GM21390 (cell line): Measurements from ENCODE around the gene OR1I1.

Experiments
- ATAC-seq: cut with Tn5 transposase; IDR thresholded peaks from one replicate; pipeline ENCODE4 v1.9.1; 2021; ENCODE audit not compliant: unreplicated experiment

OR1I1 gene

GRCh38 chr19:15116856-15117255 lies 34.8 kb downstream of the OR1I1 start:
- ATAC-seq: no peak

GRCh38 chr19:15118248-15118647 lies 36.2 kb downstream of the OR1I1 start:
- no peak for ATAC-seq

- no peak for ATAC-seq
These were observed 36.9 kb downstream of the OR1I1 start for GRCh38 chr19:15118789-15119494.

- no peak for ATAC-seq
These were observed 38.4 kb downstream of the OR1I1 start for GRCh38 chr19:15120135-15121026.

- no peak for ATAC-seq
These were observed 40.5 kb downstream of the OR1I1 start for GRCh38 chr19:15122331-15123030.

GRCh38 chr19:15123031-15123890 lies 41.2 kb downstream of the OR1I1 start:
- ATAC-seq: no peak

- no peak for ATAC-seq
These were observed 41.9 kb downstream of the OR1I1 start for GRCh38 chr19:15123900-15124299.

- no peak for ATAC-seq
These were observed 42.7 kb downstream of the OR1I1 start for GRCh38 chr19:15124572-15125231.

GRCh38 chr19:15125232-15126067 lies 43.4 kb downstream of the OR1I1 start:
- ATAC-seq: peak; percentile 75

- no peak for ATAC-seq
These were observed 44.3 kb downstream of the OR1I1 start for GRCh38 chr19:15126131-15126910.

GRCh38 chr19:15128162-15128770 lies 46.3 kb downstream of the OR1I1 start:
- no peak for ATAC-seq

GRCh38 chr19:15129856-15130585 lies 48.0 kb downstream of the OR1I1 start:
- no peak for ATAC-seq

GRCh38 chr19:15136234-15136954 lies 54.4 kb downstream of the OR1I1 start:
- no peak for ATAC-seq

- no peak for ATAC-seq
These were observed 55.8 kb downstream of the OR1I1 start for GRCh38 chr19:15137777-15138176.

GRCh38 chr19:15138427-15138826 lies 56.4 kb downstream of the OR1I1 start:
- no peak for ATAC-seq

- no peak for ATAC-seq
These were observed 59.1 kb downstream of the OR1I1 start for GRCh38 chr19:15141143-15141542.

- no peak for ATAC-seq
These were observed 60.3 kb downstream of the OR1I1 start for GRCh38 chr19:15142313-15142712.
